ENCODE results near the gene TECTA.

DNA sequence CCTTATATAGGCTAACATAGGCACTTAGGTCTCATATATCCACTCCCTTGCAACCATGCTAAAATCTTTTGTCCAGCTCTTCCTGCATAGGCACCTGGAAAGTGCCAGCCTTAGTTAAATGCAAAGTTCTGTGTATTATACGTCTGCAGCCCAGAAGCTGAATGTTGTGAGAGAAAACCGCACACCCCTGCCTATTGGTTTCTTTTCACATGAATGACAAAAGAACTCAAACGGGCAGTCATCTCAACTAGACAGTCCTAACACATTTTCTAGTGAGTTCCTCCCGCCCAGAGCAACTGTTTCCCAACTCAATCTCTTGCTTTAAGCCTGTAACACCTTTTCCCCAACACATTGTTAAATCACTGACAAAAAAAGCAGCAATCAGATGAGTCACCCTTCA lies 122.1 kb downstream of the TECTA start:
- TF ChIP-seq, protein P1, sequence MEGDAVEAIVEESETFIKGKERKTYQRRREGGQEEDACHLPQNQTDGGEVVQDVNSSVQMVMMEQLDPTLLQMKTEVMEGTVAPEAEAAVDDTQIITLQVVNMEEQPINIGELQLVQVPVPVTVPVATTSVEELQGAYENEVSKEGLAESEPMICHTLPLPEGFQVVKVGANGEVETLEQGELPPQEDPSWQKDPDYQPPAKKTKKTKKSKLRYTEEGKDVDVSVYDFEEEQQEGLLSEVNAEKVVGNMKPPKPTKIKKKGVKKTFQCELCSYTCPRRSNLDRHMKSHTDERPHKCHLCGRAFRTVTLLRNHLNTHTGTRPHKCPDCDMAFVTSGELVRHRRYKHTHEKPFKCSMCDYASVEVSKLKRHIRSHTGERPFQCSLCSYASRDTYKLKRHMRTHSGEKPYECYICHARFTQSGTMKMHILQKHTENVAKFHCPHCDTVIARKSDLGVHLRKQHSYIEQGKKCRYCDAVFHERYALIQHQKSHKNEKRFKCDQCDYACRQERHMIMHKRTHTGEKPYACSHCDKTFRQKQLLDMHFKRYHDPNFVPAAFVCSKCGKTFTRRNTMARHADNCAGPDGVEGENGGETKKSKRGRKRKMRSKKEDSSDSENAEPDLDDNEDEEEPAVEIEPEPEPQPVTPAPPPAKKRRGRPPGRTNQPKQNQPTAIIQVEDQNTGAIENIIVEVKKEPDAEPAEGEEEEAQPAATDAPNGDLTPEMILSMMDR (IDR thresholded peaks at IDR 0.05; ENCODE audit: low read depth, low read length, poor library complexity, severe bottlenecking): no peak
- TF ChIP-seq EZH2phosphoT487 (IDR thresholded peaks at IDR 0.05; ENCODE audit: borderline replicate concordance, low read length): no peak

Data from DOHH2 (cell line).